ENCODE measurements around the gene QRICH1.
"Not testable (repeated sequence)": the region's sequence is repeated elsewhere in the genome, so short reads cannot be mapped to it uniquely, and the experiment has no call there.

DNA sequence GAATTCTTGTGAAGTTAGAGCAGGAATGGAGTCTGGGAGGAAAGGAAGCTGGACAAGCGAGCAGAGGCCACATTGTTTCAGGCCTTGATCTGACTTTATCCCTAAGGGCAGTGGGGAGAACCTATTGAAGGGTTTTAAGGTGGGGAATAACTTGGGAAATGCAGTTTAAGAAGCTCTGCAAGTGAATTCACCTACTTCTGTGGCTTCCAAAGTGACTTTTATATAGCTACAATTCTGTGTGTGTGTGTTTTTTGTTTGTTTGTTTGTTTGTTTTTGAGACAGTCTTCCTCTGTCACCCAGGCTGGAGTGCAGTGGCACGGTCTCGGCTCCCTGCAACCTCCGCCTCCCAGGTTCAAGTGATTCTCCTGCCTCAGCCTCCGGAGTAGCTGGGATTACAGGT lies 85.2 kb downstream of the QRICH1 start:
- TF ChIP-seq NAIF1 (CRISPR knock-in tag; IDR thresholded peaks at IDR 0.05; ENCODE audit: borderline replicate concordance); ZNF318 (CRISPR knock-in tag; IDR thresholded peaks at IDR 0.05); ZBTB33 (CRISPR knock-in tag; IDR thresholded peaks at IDR 0.05); HCFC1 (IDR thresholded peaks at IDR 0.05; ENCODE audit: low read depth, low read length); NONO (IDR thresholded peaks at IDR 0.05); NONO (CRISPR knock-in tag; conservative IDR thresholded peaks at IDR 0.05); ZSCAN20 (CRISPR knock-in tag; IDR thresholded peaks at IDR 0.05; ENCODE audit: borderline replicate concordance); YY1 (IDR thresholded peaks at IDR 0.05; ENCODE audit: insufficient read depth, insufficient replicate concordance, low read depth, low read length); ZNF264 (CRISPR knock-in tag; IDR thresholded peaks at IDR 0.05); CREM (IDR thresholded peaks at IDR 0.05); CREM (CRISPR knock-in tag; IDR thresholded peaks at IDR 0.05); CREB1 (IDR thresholded peaks at IDR 0.05); CREB1 (CRISPR knock-in tag; IDR thresholded peaks at IDR 0.05); ZNF292 (CRISPR knock-in tag; IDR thresholded peaks at IDR 0.05; ENCODE audit: borderline replicate concordance, low read depth); POLR2A (IDR thresholded peaks at IDR 0.05; ENCODE audit: insufficient read depth in 1 of 2, low read depth in 2 of 2, low read length in 2 of 2): not testable (repeated sequence)
- TF ChIP-seq, protein P1, sequence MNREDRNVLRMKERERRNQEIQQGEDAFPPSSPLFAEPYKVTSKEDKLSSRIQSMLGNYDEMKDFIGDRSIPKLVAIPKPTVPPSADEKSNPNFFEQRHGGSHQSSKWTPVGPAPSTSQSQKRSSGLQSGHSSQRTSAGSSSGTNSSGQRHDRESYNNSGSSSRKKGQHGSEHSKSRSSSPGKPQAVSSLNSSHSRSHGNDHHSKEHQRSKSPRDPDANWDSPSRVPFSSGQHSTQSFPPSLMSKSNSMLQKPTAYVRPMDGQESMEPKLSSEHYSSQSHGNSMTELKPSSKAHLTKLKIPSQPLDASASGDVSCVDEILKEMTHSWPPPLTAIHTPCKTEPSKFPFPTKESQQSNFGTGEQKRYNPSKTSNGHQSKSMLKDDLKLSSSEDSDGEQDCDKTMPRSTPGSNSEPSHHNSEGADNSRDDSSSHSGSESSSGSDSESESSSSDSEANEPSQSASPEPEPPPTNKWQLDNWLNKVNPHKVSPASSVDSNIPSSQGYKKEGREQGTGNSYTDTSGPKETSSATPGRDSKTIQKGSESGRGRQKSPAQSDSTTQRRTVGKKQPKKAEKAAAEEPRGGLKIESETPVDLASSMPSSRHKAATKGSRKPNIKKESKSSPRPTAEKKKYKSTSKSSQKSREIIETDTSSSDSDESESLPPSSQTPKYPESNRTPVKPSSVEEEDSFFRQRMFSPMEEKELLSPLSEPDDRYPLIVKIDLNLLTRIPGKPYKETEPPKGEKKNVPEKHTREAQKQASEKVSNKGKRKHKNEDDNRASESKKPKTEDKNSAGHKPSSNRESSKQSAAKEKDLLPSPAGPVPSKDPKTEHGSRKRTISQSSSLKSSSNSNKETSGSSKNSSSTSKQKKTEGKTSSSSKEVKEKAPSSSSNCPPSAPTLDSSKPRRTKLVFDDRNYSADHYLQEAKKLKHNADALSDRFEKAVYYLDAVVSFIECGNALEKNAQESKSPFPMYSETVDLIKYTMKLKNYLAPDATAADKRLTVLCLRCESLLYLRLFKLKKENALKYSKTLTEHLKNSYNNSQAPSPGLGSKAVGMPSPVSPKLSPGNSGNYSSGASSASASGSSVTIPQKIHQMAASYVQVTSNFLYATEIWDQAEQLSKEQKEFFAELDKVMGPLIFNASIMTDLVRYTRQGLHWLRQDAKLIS (CRISPR knock-in tag; IDR thresholded peaks at IDR 0.05), result not testable (repeated sequence)
- TF ChIP-seq, protein P2, sequence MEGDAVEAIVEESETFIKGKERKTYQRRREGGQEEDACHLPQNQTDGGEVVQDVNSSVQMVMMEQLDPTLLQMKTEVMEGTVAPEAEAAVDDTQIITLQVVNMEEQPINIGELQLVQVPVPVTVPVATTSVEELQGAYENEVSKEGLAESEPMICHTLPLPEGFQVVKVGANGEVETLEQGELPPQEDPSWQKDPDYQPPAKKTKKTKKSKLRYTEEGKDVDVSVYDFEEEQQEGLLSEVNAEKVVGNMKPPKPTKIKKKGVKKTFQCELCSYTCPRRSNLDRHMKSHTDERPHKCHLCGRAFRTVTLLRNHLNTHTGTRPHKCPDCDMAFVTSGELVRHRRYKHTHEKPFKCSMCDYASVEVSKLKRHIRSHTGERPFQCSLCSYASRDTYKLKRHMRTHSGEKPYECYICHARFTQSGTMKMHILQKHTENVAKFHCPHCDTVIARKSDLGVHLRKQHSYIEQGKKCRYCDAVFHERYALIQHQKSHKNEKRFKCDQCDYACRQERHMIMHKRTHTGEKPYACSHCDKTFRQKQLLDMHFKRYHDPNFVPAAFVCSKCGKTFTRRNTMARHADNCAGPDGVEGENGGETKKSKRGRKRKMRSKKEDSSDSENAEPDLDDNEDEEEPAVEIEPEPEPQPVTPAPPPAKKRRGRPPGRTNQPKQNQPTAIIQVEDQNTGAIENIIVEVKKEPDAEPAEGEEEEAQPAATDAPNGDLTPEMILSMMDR (CRISPR knock-in tag; IDR thresholded peaks at IDR 0.05), result not testable (repeated sequence)

Data from HepG2 (cell line).